Tibial nerve (tissue), 4 donors: ENCODE results near the gene BRINP2.

Experiments
- EP300 ChIP-seq, 2 donors: sonication (generic); formaldehyde crosslinking; IDR thresholded peaks; one replicate each; pipeline ENCODE4 v1.6.1; 2017; ENCODE audit warnings: antibody characterized with exemption in 2 of 2, mild to moderate bottlenecking in 1 of 2
- POLR2A ChIP-seq, 2 donors: fragments of 450-650 bp; IDR thresholded peaks; one replicate each; pipeline ENCODE4 v1.6.1; 2017; ENCODE audit warnings: antibody characterized with exemption in 2 of 2, mild to moderate bottlenecking in 2 of 2, moderate library complexity in 2 of 2
- TF ChIP-seq, protein P1 (sequence below), 5 experiments: fragments of 200-600 bp in 3 of 5; fragments of 450-650 bp in 2 of 5; sonication (generic) in 3 of 5; IDR thresholded peaks; one replicate each; pipeline ENCODE4 v1.5.1; 2016 to 2019; ENCODE audit warnings: antibody characterized with exemption in 5 of 5, mild to moderate bottlenecking in 3 of 5, moderate library complexity in 2 of 5

DNA sequence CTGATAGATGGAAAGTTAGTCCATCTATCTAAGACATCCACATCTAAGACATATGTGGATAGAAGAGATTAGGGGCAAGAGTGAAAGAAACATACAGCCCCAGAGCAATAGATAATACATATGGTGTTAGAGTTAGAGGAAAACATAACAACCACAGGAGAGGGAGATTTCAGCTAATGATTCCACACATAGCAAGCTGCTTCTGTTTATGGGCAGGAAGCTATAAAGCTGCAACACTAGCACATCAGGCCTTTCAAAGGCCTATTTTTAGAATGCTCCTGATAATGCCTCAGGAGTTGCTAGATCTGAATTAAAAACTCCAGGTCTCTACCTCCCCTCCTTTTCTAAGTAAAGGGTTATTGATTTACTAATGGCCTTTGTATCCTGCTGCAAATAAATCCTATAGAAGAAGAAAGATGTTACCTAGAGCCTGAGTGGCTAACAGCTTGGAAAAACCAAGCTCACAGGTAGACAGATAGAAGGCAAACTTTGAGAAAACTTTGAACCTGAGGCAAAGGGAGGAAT is 36.1 kb downstream of the BRINP2 start:
- TF ChIP-seq, protein P1, sequence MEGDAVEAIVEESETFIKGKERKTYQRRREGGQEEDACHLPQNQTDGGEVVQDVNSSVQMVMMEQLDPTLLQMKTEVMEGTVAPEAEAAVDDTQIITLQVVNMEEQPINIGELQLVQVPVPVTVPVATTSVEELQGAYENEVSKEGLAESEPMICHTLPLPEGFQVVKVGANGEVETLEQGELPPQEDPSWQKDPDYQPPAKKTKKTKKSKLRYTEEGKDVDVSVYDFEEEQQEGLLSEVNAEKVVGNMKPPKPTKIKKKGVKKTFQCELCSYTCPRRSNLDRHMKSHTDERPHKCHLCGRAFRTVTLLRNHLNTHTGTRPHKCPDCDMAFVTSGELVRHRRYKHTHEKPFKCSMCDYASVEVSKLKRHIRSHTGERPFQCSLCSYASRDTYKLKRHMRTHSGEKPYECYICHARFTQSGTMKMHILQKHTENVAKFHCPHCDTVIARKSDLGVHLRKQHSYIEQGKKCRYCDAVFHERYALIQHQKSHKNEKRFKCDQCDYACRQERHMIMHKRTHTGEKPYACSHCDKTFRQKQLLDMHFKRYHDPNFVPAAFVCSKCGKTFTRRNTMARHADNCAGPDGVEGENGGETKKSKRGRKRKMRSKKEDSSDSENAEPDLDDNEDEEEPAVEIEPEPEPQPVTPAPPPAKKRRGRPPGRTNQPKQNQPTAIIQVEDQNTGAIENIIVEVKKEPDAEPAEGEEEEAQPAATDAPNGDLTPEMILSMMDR (IDR thresholded peaks at IDR 0.05) = no peak
- no peak for TF ChIP-seq EP300 (IDR thresholded peaks at IDR 0.05)
- TF ChIP-seq POLR2A (IDR thresholded peaks at IDR 0.05) = no peak
